Cardiac septum (tissue), 1 donor: Measurements from ENCODE around the gene RWDD1. TPM values are rescaled to one million over a fixed set of nuclear protein-coding genes. Genes with fewer than 3 reads are reported as not detected.
A peak's percentile ranks its signal among the peaks of the same experiment; 100 is the strongest.

ENCODE experiments used
- DNase-seq: peaks from one replicate; pipeline ENCODE4 v3.0.0-alpha.2; 2020; ENCODE audit warnings: low spot score
- intact Hi-C: fragments of 100-400 bp; cut with DNase I; formaldehyde crosslinking; loops from one replicate; pipeline ENCODE4 v1.14.0; 2022
- long read RNA-seq: library from polyadenylated mRNA; unstranded; transcript quantifications from one replicate; pipeline ENCODE4 v2.0.0, GENCODE V29; 2021
- total RNA-seq: library from RNA; stranded (reverse); fragmentation: NEBNext Ultra II Directional; extraction: Animal tissue kit (Norgen Biotek cat#: 25700); gene quantifications from one replicate; pipeline ENCODE4 v1.2.1, GENCODE V29; 2021
- donor health status: DM: no; HTN: no; CAD: no.

Gene RWDD1
- 52.9 TPM for total RNA-seq
- long read RNA-seq, full-length matches to known transcripts = 47 of 91 reads
- long read RNA-seq, partial matches to known transcripts = 38 of 91 reads
- long read RNA-seq, other reads (novel, unspliced or antisense) = 6 of 91 reads

GRCh38 chr6:116570856-116571682 lies at the start of gene RWDD1:
TSS of gene RWDD1 (plus strand) at chr6:116571504. CDS start at chr6:116571583, 79 bp downstream.
- DNase-seq = peak; percentile 100
- intact Hi-C loops = loop anchor here (2.0 to 5.0 kb wide), 2 partner anchors 34 to 292 kb away; partner anchors contain the start of gene TSPYL1

DNA sequence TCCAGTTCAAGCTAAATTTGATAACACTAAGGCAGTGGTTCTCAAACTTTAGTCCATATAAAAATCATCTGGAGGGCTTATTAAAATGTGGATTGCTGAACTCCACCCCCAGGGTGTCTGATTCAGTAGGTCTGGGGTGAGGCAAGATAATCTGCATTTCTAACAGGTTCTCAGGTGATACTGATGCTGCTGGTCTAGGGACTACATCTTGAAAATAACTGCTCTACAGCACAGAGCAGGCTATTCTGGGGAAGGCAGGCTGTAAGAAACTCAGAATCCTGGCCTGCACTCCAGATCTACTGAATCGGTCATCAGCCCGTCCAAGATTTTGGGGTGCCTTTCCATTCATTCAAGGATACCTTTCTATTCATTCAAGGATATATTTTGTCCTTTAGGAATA lies 48.4 kb upstream of the RWDD1 start:
- no peak for DNase-seq
- intact Hi-C loops = no loop called here

- DNase-seq = no peak
- intact Hi-C loops = no loop called here
Measured at GRCh38 chr6:116524236-116524635, 47.1 kb upstream of the RWDD1 start.

GRCh38 chr6:116528133-116528532 lies 43.2 kb upstream of the RWDD1 start:
- intact Hi-C loops = no loop called here
- DNase-seq = no peak

- no peak for DNase-seq
Measured at GRCh38 chr6:116528780-116529179, 42.5 kb upstream of the RWDD1 start.

DNA sequence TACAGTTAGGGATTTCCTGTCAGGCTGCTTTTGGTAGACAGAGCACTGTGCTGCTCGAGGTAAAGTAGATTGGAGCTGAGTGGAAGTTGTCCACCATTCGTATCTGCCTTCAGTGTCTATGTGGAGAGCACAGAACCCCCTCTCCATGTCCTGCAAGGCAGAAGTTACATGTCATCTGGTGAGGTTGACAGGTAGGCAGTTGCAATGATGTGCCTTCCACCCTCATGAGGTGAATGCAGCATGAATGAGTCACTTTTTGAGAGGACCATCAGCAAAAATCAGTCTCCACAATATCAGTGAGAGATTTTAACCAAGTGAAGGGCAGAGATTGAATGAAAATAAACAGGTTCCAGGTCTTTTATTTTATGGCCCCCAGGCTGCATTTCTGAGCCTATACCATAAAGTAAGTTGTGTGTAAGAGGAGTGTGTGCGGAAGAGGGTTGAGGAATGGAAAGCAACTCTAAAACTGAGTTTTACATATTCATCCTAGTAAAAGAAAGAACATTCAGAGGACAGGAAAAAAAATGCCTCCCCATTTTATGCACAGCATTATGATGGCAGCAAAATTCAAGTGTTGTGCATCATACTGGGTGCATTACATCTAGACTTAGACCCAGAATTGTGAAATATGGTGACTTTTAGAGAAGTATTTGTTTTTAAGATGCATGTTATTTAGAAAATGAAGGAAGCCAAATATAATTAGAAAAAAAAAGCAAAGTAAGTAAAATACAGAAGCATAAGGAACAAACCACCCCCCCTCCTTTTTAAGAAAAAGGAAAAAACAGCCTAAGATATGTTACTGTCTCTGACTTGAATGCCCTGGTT lies 41.6 kb upstream of the RWDD1 start:
- no peak for DNase-seq

More at GRCh38 chr6:116528780-116529179, 42.5 kb upstream of the RWDD1 start:
- intact Hi-C loops = no loop called here

DNA sequence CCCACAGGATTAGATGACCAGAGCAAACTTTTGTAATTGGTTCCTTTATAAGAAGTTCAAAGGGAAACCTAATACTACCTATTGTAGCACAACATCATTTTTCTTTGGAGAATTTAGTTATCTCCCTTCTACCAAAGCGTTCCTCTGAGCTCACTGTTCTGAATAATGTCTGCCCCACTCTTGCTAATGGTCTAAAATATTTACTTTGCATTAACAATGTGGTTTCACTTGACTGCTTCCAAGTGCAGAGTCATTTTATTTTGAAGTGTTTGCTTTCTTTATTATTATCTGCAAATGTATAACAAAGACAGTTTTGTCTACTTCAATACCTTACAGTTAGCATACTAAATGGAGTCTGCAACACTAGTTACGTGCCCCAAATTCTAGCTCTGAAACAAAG lies 40.9 kb upstream of the RWDD1 start:
- DNase-seq = no peak
- intact Hi-C loops = loop anchor here (10.0 kb wide), 2 partner anchors 86 to 316 kb away; no protein-coding TSS in a partner anchor

More for the DNA sequence above, 41.6 kb upstream of the RWDD1 start:
- intact Hi-C loops = loop anchor here (10.0 kb wide), 2 partner anchors 85 to 315 kb away; no protein-coding TSS in a partner anchor

- intact Hi-C loops = loop anchor here (2.0 to 10.0 kb wide), 3 partner anchors 87 to 317 kb away; no protein-coding TSS in a partner anchor
- no peak for DNase-seq
Measured at GRCh38 chr6:116531675-116532570, 39.4 kb upstream of the RWDD1 start.

- DNase-seq = no peak
- intact Hi-C loops = loop anchor here (2.0 to 10.0 kb wide), 3 partner anchors 89 to 319 kb away; no protein-coding TSS in a partner anchor
Measured at GRCh38 chr6:116533233-116533957, 37.9 kb upstream of the RWDD1 start.

DNA sequence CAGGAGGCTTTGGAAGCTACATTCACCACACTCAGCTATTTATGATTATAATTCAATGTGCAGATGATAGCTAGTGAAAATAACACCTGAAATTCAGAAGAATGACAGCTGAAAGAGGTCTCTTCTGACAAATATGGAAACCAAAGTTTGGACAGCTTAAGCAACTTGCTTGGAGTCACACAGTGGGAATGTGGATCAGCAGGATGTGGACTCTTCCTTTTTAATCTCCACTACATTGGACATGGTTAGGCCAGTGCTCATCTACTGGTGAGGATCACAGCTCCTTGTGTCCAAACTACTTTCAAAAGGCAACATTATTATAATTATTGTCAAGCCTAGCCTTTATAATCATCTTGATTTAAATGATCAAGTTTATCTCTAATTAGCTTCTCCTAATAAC lies 36.2 kb upstream of the RWDD1 start:
- intact Hi-C loops = loop anchor here (5.0 to 10.0 kb wide), 3 partner anchors 37 to 320 kb away; partner anchors contain the start of gene RWDD1
- no peak for DNase-seq

- DNase-seq = no peak
- intact Hi-C loops = loop anchor here (2.0 to 10.0 kb wide), 4 partner anchors 25 to 321 kb away; partner anchors contain the start of gene RWDD1
Measured at GRCh38 chr6:116536216-116536621, 35.1 kb upstream of the RWDD1 start.

- intact Hi-C loops = no loop called here
- no peak for DNase-seq
Measured at GRCh38 chr6:116542426-116542825, 28.9 kb upstream of the RWDD1 start.

GRCh38 chr6:116543149-116543548 lies 28.2 kb upstream of the RWDD1 start:
- intact Hi-C loops = no loop called here
- DNase-seq = no peak

DNA sequence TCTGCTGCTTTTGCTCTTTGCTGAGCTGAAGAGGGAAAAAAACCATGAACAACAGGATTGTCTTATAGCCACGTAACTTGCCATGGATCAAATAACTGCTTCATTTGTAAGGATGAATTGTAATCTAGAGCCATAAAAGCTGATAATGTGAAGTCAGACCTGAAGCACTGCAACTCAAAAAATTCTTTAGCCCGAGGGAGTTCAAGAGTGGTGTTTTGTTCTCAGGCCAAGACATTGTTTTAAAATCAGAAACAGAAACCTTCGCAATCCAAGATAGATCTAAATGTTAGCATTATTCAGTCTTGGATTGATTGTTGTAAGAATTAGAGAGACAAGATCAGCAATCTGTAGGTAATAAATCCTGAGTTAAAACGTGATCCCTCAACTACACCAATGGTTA lies 25.7 kb upstream of the RWDD1 start, which contains the start of gene TRAPPC3L:
Gene TRAPPC3L, minus strand, starts transcription at position 34 of the 400 bp plus-strand sequence. CDS start 170 bp downstream, outside the sequence.
- DNase-seq = no peak
- intact Hi-C loops = no loop called here

GRCh38 chr6:116547358-116547757 lies 23.9 kb upstream of the RWDD1 start:
- intact Hi-C loops = no loop called here
- DNase-seq = no peak

GRCh38 chr6:116550796-116551195 lies 20.5 kb upstream of the RWDD1 start:
- intact Hi-C loops = no loop called here
- DNase-seq = no peak

DNA sequence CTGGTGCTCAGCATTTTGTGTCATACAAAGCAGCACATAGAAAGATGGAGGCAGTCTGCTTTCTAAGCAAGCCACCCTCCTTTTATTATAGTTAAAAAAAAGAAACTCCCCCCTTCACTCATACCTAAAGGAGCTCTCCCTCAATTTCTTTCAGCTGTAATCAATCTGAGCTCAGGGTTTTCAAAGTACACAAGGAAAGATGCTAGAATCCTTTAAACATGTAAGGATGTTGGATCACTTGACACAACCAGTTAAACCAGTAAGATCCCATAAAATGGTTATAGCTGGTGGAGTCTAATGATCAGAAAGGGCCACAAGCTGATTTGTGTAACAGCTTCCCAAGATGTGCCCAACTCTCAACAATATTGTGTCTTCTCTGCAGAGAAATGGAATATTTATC lies 17.9 kb upstream of the RWDD1 start, which contains the start of gene CALHM4:
Gene CALHM4, plus strand, starts transcription at position 301 of the 400 bp plus-strand sequence. Its CDS starts 43 bp downstream, at position 344.
- no peak for DNase-seq
- intact Hi-C loops = no loop called here

DNA sequence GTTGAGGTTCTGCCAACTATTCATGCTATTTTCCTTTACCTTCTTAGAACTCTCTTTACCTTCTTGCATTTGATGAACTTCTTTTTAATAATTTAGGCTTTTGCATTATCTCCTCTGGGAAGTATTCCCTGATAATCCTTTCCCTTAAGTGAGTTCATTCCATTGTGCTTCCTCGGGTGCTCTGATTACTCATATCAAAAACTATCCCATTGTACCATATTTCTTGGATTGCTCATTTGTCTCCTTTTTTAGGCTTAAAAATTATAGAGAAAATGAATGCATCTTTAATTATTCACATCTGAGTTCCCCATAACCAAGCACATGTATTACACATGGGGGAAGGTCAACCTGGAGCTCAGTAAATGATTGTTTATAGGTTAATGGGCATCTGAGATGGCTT lies 15.2 kb upstream of the RWDD1 start:
- no peak for DNase-seq
- intact Hi-C loops = no loop called here
